Measurements from ENCODE around the gene RPL13A.

GRCh38 chr19:49461656-49462055 is 25.8 kb upstream of the RPL13A start:
- TF ChIP-seq CTCF (IDR thresholded peaks at IDR 0.05) (no peak), POLR2A (IDR thresholded peaks at IDR 0.05) (no peak), EP300 (IDR thresholded peaks at IDR 0.05) (no peak)

Measured in tibial nerve (tissue), 4 donors.